Measurements from ENCODE around the gene CARNS1. TPM values are rescaled to one million over a fixed set of nuclear protein-coding genes. Genes with fewer than 3 reads are reported as not detected.
A peak's percentile ranks its signal among the peaks of the same experiment; 100 is the strongest.

Gene CARNS1
- total and polyA plus RNA-seq, 8 donors = 0.29 to 33.3 (median 2.9) TPM

DNA sequence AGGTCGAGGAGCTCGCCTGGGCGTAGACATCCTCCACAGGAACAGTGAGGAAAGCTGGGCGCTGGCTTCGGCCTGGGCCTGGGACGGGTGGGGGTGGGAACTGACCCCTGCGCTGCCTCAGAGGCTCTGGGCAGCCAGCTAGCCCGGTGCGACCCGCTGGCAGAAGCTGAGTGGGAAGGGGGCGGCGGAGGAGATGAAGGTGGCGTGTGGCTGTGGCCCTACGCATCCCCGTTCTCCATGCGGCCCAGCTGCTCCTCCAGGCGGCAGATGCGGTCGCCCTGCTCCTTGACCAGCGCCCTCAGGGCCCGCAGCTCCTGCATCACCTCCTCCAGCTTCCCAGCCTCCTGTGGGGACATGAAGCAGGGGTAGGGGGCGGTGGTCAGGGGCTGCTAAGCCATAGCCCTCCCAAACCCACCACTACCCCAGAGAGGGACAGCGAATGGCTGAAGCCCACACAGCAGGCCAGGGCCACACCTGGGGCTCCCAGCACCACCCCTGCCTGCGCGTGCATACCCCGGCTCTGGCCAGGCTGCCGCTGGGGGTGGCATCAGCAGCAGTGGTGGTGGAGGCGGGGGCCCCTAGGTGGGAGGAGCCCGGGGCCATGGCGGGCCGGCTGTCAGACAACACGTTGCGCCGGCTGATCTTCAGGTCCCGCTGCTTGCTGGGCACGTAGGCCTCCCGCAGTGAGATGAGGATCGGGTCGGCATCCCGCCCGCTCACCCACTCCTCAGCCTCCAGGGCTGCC, 22.9 kb downstream of the CARNS1 start:
- no peaks in the 10 kb centered on the region for H3K9me3 ChIP-seq
- peaks cover 26 to 89% (median 86%) of the 10 kb centered on the region in 4 donors for H3K36me3 ChIP-seq
- H3K27me3 ChIP-seq = no peaks in the 10 kb centered on the region
- intact Hi-C loops (cut with DNase I; ENCODE audit: low total_unique reads) = loop anchor here (10.0 kb wide), 1 partner anchor 66 kb away; the partner anchor contains the start of genes CDK2AP2 and PITPNM1
- H3K4me1 ChIP-seq = peaks cover 30 to 77% (median 66%) of the 10 kb centered on the region in 4 donors
- peak overlapping the region in 4 of 5 donors; percentile 45 to 96 (median 78) for H3K27ac ChIP-seq
- WGBS, 5 donors = 72 to 91% (median 76%) methylated on average over 15 to 41 of the region's 41 CpGs
- H3K4me3 ChIP-seq = peak overlapping the region; percentile 23 to 45 (median 34)
- DNase-seq = peak; percentile 40 to 54
- TF ChIP-seq EP300 (IDR thresholded peaks at IDR 0.05) (no peak), POLR2AphosphoS5 (IDR thresholded peaks at IDR 0.05) (no peak), POLR2A (IDR thresholded peaks at IDR 0.05) (no peak)
- TF ChIP-seq, protein P1, sequence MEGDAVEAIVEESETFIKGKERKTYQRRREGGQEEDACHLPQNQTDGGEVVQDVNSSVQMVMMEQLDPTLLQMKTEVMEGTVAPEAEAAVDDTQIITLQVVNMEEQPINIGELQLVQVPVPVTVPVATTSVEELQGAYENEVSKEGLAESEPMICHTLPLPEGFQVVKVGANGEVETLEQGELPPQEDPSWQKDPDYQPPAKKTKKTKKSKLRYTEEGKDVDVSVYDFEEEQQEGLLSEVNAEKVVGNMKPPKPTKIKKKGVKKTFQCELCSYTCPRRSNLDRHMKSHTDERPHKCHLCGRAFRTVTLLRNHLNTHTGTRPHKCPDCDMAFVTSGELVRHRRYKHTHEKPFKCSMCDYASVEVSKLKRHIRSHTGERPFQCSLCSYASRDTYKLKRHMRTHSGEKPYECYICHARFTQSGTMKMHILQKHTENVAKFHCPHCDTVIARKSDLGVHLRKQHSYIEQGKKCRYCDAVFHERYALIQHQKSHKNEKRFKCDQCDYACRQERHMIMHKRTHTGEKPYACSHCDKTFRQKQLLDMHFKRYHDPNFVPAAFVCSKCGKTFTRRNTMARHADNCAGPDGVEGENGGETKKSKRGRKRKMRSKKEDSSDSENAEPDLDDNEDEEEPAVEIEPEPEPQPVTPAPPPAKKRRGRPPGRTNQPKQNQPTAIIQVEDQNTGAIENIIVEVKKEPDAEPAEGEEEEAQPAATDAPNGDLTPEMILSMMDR (IDR thresholded peaks at IDR 0.05) = no peak

DNA sequence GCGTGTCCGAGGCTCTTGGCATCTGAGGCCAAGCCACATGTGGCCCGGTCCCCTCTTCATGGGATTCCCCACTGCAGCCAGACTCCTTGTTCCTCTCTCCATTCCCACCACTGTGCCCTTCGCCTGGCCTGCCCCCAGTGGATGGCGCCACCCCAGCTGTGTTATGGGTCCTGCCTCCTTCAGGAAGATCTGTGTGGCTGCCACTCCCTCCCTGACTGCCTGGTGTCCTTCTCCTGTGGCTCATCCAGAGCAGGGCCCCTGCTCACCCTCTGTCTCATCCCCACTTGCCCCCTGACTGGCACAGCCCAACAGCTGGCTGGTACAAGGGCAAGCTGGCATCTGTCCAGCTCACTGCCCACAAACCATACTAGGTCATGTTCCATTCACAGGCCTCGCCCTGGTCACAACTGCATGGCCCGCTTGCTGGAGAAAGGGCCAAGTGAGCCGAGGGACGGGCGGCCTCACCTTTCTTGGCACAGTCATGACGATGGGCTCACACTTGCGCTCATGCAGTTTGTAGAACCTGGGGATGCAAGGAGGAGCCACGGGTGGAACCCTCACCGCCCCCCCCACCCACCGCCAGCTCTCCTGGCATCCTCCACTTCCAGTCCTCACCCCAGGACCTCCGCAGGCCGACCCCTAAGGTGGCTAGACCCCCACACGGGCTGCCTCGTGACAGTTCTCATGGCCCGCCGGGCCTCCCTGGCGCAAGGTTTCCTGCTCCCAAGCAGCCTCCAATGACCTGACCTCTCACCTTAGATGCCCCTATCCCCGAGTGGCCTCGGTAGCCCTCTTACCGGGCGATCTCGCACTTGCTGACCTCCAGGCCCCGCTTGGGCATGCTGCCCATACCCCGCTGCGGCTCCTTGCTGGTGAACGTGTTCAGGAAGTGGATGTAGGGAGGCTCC, 24.1 kb downstream of the CARNS1 start:
- Histone ChIP-seq H3K27me3 (no peaks in the 10 kb centered on the region), H3K4me1 (peaks cover 37 to 81% (median 71%) of the 10 kb centered on the region in 4 donors), H3K4me3 (peak overlapping the region in 1 of 4 donors; percentile 45), H3K36me3 (peaks cover 15 to 77% (median 73%) of the 10 kb centered on the region in 4 donors), H3K9me3 (no peaks in the 10 kb centered on the region), H3K27ac (peak overlapping the region; percentile 8 to 96 (median 73))
- DNase-seq = peak; percentile 32 to 65
- peak in 1 of 3 donors; percentile 9 for TF ChIP-seq POLR2AphosphoS5 (IDR thresholded peaks at IDR 0.05)
- TF ChIP-seq POLR2A (IDR thresholded peaks at IDR 0.05) = no peak
- WGBS, 5 donors = 47 to 63% (median 53%) methylated on average over 22 to 31 of the region's 31 CpGs
- intact Hi-C loops (cut with DNase I; ENCODE audit: low total_unique reads) = loop anchor here (10.0 kb wide), 1 partner anchor 65 kb away; the partner anchor contains the start of genes CDK2AP2 and PITPNM1

DNA sequence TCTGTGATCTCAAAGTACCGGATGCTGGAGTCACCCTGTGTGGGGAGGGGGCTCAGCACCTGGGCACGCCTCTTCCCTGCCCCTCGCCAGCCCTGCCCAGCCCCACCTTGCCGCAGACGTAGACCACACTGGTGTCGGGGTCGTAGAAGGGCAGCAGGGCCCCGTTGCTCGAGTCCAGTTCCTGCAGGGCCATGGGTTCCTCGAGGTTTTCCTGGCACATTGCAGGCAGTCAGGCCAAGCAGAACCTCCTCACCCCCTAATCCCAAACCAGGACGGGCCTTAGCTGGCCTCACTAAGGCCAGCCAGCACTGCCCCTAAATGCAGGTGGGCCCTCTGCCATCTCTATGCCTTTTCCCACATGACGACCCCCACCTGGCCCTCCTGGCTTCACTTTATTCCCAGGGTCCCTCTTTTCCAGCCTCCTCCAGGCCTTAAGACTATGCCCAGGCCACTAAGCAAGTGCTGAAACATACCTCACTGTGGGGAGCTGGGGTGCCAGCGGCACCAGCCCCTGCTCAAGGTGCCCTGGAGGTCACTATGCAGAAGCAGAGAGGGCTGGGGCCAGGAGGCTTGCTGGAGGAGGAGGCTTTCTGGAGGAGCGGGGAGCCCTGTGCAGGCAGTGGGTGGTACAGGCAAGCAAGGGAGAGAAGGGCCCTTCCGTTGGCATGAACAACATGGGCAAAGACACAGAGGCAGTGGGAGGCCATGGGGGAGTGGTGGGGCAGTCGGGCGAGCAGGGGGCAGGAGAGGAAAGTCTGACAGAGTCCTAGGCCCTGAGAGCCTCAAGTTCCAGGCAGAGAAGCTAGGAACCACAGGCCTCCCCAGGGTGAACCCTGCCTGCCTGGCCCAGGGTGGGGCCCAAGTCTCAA, 25.0 kb downstream of the CARNS1 start:
- no peaks in the 10 kb centered on the region for H3K9me3 ChIP-seq
- peaks cover 39 to 83% (median 71%) of the 10 kb centered on the region in 4 donors for H3K4me1 ChIP-seq
- 55 to 72% (median 60%) methylated on average over 10 to 17 of the region's 17 CpGs for WGBS, 5 donors
- TF ChIP-seq, protein P1 (IDR thresholded peaks at IDR 0.05) = no peak
- TF ChIP-seq POLR2AphosphoS5 (IDR thresholded peaks at IDR 0.05) (no peak), POLR2A (IDR thresholded peaks at IDR 0.05) (no peak), EP300 (IDR thresholded peaks at IDR 0.05) (no peak)
- H3K4me3 ChIP-seq = peak overlapping the region in 1 of 4 donors; percentile 45
- no peak for DNase-seq
- peak overlapping the region; percentile 3 to 96 (median 73) for H3K27ac ChIP-seq
- H3K27me3 ChIP-seq = no peaks in the 10 kb centered on the region
- peaks cover 7 to 68% (median 65%) of the 10 kb centered on the region in 4 donors for H3K36me3 ChIP-seq
- intact Hi-C loops (cut with DNase I; ENCODE audit: low total_unique reads) = no loop called here

DNA sequence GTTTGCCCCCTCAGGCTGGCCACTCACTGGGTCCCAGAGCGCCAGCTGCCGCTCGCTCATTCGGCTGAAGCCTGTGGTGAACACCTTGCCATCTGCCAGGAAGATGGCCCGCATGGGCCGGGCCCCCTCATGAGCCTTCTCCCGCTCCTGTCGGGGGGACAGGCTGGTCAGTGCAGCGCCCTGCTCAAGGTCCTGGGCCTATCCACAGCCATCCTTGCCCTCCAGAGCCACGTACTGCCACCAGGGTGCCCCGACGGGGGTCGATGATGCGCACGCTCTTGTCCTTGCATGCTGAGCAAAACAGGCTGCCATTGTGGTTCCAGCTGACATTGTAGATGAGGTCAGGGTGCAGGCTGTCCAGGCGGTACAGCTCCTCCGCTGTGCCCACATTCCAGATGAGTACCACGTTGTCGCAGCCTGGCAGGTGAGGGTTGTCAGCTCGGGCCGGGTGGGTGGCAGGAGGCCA, 25.7 kb downstream of the CARNS1 start:
- Histone ChIP-seq H3K27ac (peak overlapping the region in 4 of 5 donors; percentile 8 to 96 (median 89)), H3K4me1 (peaks cover 39 to 79% (median 64%) of the 10 kb centered on the region in 4 donors), H3K4me3 (peak overlapping the region in 1 of 4 donors; percentile 45), H3K9me3 (no peaks in the 10 kb centered on the region), H3K36me3 (peaks cover 4 to 61% (median 58%) of the 10 kb centered on the region in 4 donors), H3K27me3 (no peaks in the 10 kb centered on the region)
- intact Hi-C loops (cut with DNase I; ENCODE audit: low total_unique reads) = no loop called here
- TF ChIP-seq POLR2A (IDR thresholded peaks at IDR 0.05) (no peak), EP300 (IDR thresholded peaks at IDR 0.05) (no peak), POLR2AphosphoS5 (IDR thresholded peaks at IDR 0.05) (no peak)
- TF ChIP-seq, protein P1 (IDR thresholded peaks at IDR 0.05) = no peak
- no peak for DNase-seq
- 82 to 87% (median 86%) methylated on average over 17 to 21 of the region's 21 CpGs for WGBS, 5 donors

All from stomach (tissue), 9 donors.